ENCODE data around the gene MYRFL. TPM values are rescaled to one million over a fixed set of nuclear protein-coding genes. Genes with fewer than 3 reads are reported as not detected.

Gene MYRFL
- not detected in 2 replicates for total RNA-seq (ENCODE audit: low replicate concordance)

DNA sequence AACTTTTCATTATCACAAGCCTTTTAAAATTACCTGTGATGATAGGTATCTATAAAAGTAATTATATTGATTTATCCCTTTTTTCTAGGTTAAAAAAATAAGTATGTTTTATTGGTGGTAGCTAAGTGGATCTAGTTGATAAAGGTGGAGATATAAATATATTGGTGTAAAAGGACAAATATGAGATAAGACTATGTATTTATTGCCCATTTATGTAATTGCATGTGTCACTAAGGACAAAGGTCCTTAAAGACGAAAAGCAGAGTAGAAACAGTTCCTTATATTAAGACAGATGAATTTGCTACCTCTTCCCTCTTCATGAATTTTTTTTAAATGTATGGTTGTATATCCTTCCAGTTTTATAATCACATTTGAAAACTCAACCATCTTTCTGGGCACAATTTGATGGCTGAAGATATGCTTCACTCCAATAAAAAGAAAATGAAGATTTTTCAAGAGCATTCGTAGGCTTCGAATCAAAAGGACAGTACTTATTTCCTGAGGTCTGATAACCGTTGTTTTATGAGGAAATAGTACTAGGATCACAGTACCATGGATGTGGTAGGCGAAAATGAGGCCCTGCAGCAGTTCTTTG is at the start of gene MYRFL:
Gene MYRFL (plus strand): TSS at position 262 of the 595 bp plus-strand sequence. CDS start 291 bp downstream, at position 553.

Other genes starting within 250 kb of the MYRFL start
- gene CCT2, start 239.8 kb upstream of the MYRFL start, total RNA-seq (ENCODE audit: low replicate concordance), result 113 and 228 TPM in 2 replicates
- gene LRRC10, start 214.3 kb upstream of the MYRFL start, total RNA-seq (ENCODE audit: low replicate concordance), result not detected in 2 replicates
- 0.08 TPM in 1 of 2 replicates, not detected in the other for gene BEST3, start 125.9 kb upstream of the MYRFL start, total RNA-seq (ENCODE audit: low replicate concordance)
- gene RAB3IP, start 86.4 kb upstream of the MYRFL start, total RNA-seq (ENCODE audit: low replicate concordance), result 1.9 and 4.4 TPM in 2 replicates

Data from smooth muscle cell of the coronary artery (primary cell).